ENCODE results near the gene PEX12.
"Not testable (repeated sequence)": the region's sequence is repeated elsewhere in the genome, so short reads cannot be mapped to it uniquely, and the experiment has no call there.

Gene PEX12

DNA sequence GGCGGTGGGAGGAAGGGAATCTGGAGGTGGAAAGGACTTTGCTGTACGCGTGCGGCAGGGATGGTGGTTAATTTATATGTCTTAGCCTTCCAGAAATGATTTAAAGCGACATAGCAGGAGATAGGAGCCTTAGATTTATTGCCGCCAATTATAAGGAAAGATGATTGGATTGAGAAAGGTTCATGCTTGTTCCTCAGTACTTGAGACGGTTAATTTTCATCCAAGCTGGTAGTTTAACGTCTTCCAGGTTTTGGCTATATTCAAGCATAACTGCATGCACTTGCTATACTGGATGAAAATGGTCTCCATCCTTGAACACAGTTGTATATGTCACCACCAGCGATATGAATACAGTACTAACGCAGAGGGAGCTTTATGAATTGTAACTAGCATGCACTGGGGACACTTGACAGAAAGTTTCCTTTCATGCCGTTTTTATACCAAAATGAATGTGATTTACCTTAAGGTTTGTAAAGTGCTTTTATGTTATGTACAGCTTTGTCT lies 610 bp upstream of the PEX12 start:
- no peak for DNase-seq (ENCODE audit: low read depth in 2 of 3, low spot score in 2 of 3)

- DNase-seq (ENCODE audit: low read depth in 2 of 3, low spot score in 2 of 3), result no peak
Measured at GRCh38 chr17:35577830-35578196, 558 bp downstream of the PEX12 start.

GRCh38 chr17:35575759-35576158 lies 2.6 kb downstream of the PEX12 start:
- no peak for DNase-seq (ENCODE audit: low read depth in 2 of 3, low spot score in 2 of 3)

GRCh38 chr17:35569405-35569804 lies 9.0 kb downstream of the PEX12 start:
- no peak for DNase-seq (ENCODE audit: low read depth in 2 of 3, low spot score in 2 of 3)

- no peak for DNase-seq (ENCODE audit: low read depth in 2 of 3, low spot score in 2 of 3)
Measured at GRCh38 chr17:35568561-35568960, 9.8 kb downstream of the PEX12 start.

DNA sequence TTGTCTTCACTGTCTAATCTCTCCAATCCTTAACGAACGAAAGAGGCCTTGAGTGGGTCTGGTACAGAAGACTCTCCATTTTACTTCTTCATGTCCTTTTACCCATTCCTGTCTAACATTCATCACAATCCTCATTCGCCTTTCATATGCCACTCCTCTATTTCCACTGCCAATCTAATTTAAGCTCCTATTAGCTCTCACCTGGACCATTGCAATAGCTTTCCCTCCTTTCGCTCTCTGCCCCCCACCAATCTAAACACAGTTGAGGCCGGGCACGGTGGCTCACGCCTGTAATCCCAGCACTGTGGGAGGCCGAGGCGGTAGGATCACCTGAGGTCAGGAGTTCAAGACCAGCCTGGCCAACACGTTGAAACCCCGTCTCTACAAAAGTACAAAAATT lies 11.4 kb downstream of the PEX12 start:
- no peak for DNase-seq (ENCODE audit: low read depth in 2 of 3, low spot score in 2 of 3)

- not testable (repeated sequence) for DNase-seq (ENCODE audit: low read depth in 2 of 3, low spot score in 2 of 3)
Measured at GRCh38 chr17:35563181-35563580, 15.2 kb downstream of the PEX12 start.

DNA sequence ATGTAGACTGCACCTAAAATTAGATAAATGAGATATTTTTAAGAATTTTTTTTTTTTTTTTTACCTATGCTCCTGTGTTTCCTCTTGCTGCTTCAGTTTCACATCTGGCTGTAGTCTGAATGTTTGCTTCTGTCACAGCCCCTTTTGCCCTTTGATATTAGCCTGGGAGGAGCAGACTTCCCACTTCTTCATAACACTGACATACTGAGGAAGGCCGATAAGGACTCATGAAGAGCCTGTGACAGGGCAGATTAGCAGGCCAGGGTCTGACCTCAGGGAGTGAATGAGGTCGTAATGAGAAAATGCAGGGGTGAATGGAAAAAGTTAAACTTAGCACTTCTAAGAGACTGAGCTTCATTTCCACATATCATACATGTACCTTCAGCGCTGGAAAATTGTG lies 17.7 kb downstream of the PEX12 start, which contains the start of gene SLFN14:
TSS of gene SLFN14 (minus strand) at position 117 of the 400 bp plus-strand sequence. CDS start 2,757 bp downstream, outside the sequence.
- DNase-seq (ENCODE audit: low read depth in 2 of 3, low spot score in 2 of 3), result no peak

- DNase-seq (ENCODE audit: low read depth in 2 of 3, low spot score in 2 of 3), result no peak
Measured at GRCh38 chr17:35559495-35560210, 18.7 kb downstream of the PEX12 start.

DNA sequence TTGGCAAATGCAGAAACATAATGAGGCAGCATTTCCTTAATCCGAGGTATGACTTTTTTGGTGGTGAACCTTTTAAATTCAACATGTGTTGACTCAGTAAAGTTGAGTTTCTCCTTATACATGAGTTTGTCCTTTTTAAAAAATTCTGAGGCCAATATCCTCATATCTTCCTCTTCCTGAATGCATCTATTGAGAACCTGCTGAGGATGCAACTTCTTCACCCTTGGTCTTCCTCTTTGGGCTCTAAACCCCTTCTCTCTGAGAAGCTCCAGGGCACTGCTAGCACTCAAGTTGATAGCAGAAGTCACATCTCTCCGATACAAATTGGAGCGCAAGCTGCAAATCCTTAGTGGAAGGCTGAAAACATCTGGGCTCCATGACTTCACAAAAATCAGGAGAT lies 21.0 kb downstream of the PEX12 start:
- DNase-seq (ENCODE audit: low read depth in 2 of 3, low spot score in 2 of 3), result no peak

DNA sequence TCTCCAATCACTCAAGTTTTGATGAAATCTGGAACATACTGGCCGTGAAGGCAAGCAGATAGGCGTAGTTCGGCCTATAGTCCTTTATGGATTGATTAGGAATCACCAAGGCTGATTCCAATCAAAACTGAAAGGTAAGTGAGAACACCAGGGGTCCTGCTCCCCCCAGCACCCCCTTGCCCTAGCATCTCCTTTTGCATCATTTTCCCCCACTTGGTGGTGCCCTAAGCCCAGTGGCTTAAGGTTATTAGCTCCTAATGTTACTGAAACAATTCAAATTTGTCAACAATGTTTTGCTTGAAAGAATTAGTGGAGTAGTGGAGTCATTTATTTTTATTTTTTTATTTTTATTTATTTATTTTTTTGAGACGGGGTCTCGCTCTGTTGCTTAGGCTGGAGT lies 22.7 kb downstream of the PEX12 start:
- DNase-seq (ENCODE audit: low read depth in 2 of 3, low spot score in 2 of 3), result no peak

GRCh38 chr17:35554668-35555067 lies 23.7 kb downstream of the PEX12 start:
- no peak for DNase-seq (ENCODE audit: low read depth in 2 of 3, low spot score in 2 of 3)

DNA sequence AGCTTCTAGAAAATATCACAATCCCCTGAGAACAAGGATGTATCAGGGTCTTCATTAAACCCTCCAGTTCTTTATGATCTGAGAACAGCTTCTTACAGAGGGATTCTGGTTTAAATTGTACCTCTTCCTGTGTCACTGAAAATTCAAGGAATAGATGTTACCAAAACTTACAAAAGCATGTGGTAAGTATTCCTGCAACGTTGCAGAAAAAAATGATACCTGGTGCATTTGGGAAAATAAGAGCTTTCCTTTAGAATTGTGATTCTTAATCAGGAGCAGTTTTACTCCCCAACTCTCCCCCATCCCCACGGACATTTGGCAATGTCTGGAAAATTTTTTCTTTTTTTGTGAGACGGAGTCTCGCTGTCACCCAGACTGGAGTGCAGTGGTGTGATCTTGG lies 25.1 kb downstream of the PEX12 start:
- no peak for DNase-seq (ENCODE audit: low read depth in 2 of 3, low spot score in 2 of 3)

GRCh38 chr17:35548978-35549377 lies 29.4 kb downstream of the PEX12 start:
- DNase-seq (ENCODE audit: low read depth in 2 of 3, low spot score in 2 of 3), result no peak

GRCh38 chr17:35548208-35548810 lies 30.1 kb downstream of the PEX12 start:
- no peak for DNase-seq (ENCODE audit: low read depth in 2 of 3, low spot score in 2 of 3)

DNA sequence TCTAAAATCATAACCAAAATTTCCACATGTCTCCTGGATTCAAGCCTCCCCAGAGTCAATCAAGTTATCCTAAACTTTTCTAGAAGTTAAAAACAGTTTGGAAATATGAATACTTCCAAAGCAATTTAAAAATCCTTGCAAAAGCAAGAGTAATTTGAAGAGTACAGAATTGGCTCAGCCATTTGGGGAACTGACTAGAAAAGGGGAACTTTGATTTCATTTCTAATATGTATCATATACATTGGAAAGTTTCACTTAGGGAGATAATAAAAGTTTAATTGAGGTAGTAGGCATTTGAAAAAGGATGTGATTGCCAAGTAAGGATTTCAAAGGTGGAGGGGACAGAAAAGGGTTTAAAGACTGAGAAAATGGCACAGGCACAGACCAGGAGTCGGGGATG lies 31.9 kb downstream of the PEX12 start:
- DNase-seq (ENCODE audit: low read depth in 2 of 3, low spot score in 2 of 3), result no peak

GRCh38 chr17:35545150-35545549 lies 33.2 kb downstream of the PEX12 start:
- no peak for DNase-seq (ENCODE audit: low read depth in 2 of 3, low spot score in 2 of 3)

DNA sequence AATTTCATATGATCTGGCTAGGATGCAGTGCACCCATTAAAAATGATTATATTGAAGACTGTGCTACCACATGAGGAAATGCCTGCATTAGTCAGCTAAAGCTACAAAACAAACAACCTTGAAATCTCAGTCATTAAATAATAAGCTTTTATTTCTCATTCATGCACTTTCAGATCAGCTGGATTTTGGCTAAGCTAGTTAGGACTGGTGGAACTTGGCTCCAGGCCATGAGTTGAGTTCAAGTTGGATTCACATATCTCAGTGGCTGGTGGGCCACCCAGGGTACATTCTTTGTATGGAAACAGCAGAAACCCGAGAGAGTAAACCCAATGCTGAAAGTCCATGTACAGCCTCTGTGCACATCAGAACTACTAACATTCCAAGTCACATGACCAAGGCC lies 34.5 kb downstream of the PEX12 start:
- DNase-seq (ENCODE audit: low read depth in 2 of 3, low spot score in 2 of 3), result no peak

DNA sequence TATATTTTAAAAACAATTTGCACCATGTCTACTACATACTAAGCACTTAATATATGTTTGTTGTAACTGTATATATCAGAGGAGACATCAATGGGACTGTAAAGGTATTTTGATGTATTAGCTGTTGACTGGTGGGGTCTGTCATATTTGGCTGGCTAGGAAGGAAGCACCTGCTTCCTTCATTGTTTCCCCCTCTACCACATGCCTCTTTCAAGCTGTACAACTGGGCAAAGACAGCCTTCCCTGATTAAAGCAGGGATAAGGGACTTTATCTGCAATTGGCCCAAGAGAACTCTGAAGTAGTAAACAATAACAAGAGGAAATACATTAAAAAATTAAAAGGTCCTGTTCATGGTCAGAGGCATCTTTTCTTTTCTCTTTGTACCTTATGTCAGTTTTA lies 35.4 kb downstream of the PEX12 start:
- DNase-seq (ENCODE audit: low read depth in 2 of 3, low spot score in 2 of 3), result no peak

DNA sequence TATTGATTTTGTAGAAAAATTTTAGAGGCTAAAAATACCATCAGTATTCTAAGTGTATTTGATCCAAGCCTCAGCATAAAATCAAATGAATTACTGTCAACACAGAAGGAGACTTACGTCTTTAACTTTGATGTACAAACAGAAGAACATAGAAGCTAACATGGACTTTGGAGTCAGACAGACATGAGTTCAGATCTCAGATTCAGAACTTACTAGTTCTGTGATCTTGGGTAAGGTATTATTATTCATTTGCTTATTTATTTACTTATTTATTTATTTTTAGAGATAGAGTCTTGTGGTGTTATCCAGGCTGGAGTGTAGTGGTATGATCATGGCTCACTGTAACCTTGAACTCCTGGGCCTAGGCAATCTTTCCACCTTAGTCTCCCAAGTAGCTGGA lies 36.9 kb downstream of the PEX12 start:
- DNase-seq (ENCODE audit: low read depth in 2 of 3, low spot score in 2 of 3), result no peak

GRCh38 chr17:35540589-35541404 lies 37.6 kb downstream of the PEX12 start:
- DNase-seq (ENCODE audit: low read depth in 2 of 3, low spot score in 2 of 3), result no peak

GRCh38 chr17:35539659-35540026 lies 38.7 kb downstream of the PEX12 start:
- no peak for DNase-seq (ENCODE audit: low read depth in 2 of 3, low spot score in 2 of 3)

Data from activated CD8-positive, alpha-beta memory T cell treated with anti-CD3 and anti-CD28 coated beads for 48 hours (primary cell).